HepG2 (cell line): ENCODE measurements around the gene RHD. TPM values are rescaled to one million over a fixed set of nuclear protein-coding genes. Genes with fewer than 3 reads are reported as not detected.

Experiments used
- HDAC1 ChIP-seq: sonication (generic); formaldehyde crosslinking; IDR thresholded peaks from 2 replicates; pipeline ENCODE4 v1.5.1; 2020; ENCODE audit warnings: mild to moderate bottlenecking, missing genetic modification reagents
- HMGA1 ChIP-seq: sonication (generic); formaldehyde crosslinking; conservative IDR thresholded peaks from 2 replicates; pipeline ENCODE4 v1.4.0; 2020; ENCODE audit warnings: missing genetic modification reagents
- NAIF1 ChIP-seq: sonication (generic); formaldehyde crosslinking; IDR thresholded peaks from 2 replicates; pipeline ENCODE4 v1.5.0; 2020; ENCODE audit warnings: mild to moderate bottlenecking, missing genetic modification reagents, borderline replicate concordance
- NCOA2 ChIP-seq: sonication (generic); formaldehyde crosslinking; IDR thresholded peaks from 2 replicates; pipeline ENCODE4 v1.8.0; 2022; ENCODE audit warnings: inconsistent platforms
- NONO ChIP-seq, 2 experiments: fragments of 450-650 bp in 1 of 2; sonication (generic) in 1 of 2; formaldehyde crosslinking in 1 of 2; IDR thresholded peaks in 1 of 2; conservative IDR thresholded peaks in 1 of 2; 2 replicates each; pipeline versions ENCODE4 v1.6.1 to v1.8.0; 2017 to 2022; ENCODE audit warnings: mild to moderate bottlenecking in 1 of 2, missing genetic modification reagents in 1 of 2, moderate library complexity in 1 of 2
- RCOR2 ChIP-seq: IDR thresholded peaks from 2 replicates; pipeline ENCODE4 v1.6.1; 2016; ENCODE audit warnings: missing biosample characterization, missing genetic modification reagents
- SALL1 ChIP-seq: sonication (generic); formaldehyde crosslinking; IDR thresholded peaks from 2 replicates; pipeline ENCODE4 v1.8.0; 2022; ENCODE audit warnings: mild to moderate bottlenecking, missing genetic modification reagents
- TCF12 ChIP-seq, 2 experiments: fragments of 450-650 bp in 1 of 2; sonication (generic) in 1 of 2; formaldehyde crosslinking in 1 of 2; IDR thresholded peaks; 2 replicates each; pipeline versions ENCODE4 v1.6.1 to v1.8.0; 2017 to 2022; ENCODE audit warnings: antibody characterized with exemption in 1 of 2, mild to moderate bottlenecking in 1 of 2, missing genetic modification reagents in 1 of 2, moderate library complexity in 1 of 2
- YY1 ChIP-seq: IDR thresholded peaks from 2 replicates; pipeline ENCODE4 v1.6.1; 2011; ENCODE audit warnings: low read length, low read depth, moderate library complexity, mild to moderate bottlenecking; ENCODE audit not compliant: insufficient read depth, insufficient replicate concordance
- ZNF430 ChIP-seq: sonication (generic); formaldehyde crosslinking; IDR thresholded peaks from 2 replicates; pipeline ENCODE4 v1.9.0; 2021; ENCODE audit warnings: mild to moderate bottlenecking, missing genetic modification reagents
- ZNF567 ChIP-seq: sonication (generic); formaldehyde crosslinking; IDR thresholded peaks from 2 replicates; pipeline ENCODE4 v1.8.1; 2023; ENCODE audit warnings: mild to moderate bottlenecking, missing genetic modification reagents, borderline replicate concordance
- ZNF776 ChIP-seq: sonication (generic); formaldehyde crosslinking; IDR thresholded peaks from 2 replicates; pipeline ENCODE4 v1.4.0; 2020; ENCODE audit warnings: mild to moderate bottlenecking, missing genetic modification reagents
- ZNF83 ChIP-seq: sonication (generic); formaldehyde crosslinking; IDR thresholded peaks from 2 replicates; pipeline ENCODE4 v1.4.0; 2020; ENCODE audit warnings: missing genetic modification reagents, mild to moderate bottlenecking, borderline replicate concordance
- polyA plus RNA-seq, 8 experiments: library from polyadenylated mRNA; depleted of rRNA in 3 of 8; stranded (reverse) in 7 of 8; unstranded in 1 of 8; fragments of >200 nt; fragmentation: Illumina TruSeq in 4 of 8; extraction: Trizol in 4 of 8; gene quantifications; 2 replicates each; pipeline versions ENCODE4 v1.2.1 to v1.2.3, GENCODE V29; 2011 to 2016; ENCODE audit warnings: low read depth in 4 of 8, missing spikeins in 1 of 8, mixed read lengths in 1 of 8; ENCODE audit not compliant: insufficient read depth in 1 of 8
- total RNA-seq, 5 experiments: library from RNA; depleted of rRNA; stranded (reverse); fragments of >200 nt; fragmentation: Illumina TruSeq; extraction: Trizol; gene quantifications; 2 replicates each; pipeline ENCODE4 v1.2.3, GENCODE V29; 2016; ENCODE audit warnings: low read depth in 1 of 5
- TF ChIP-seq, protein P1 (sequence below): sonication (generic); formaldehyde crosslinking; IDR thresholded peaks from 2 replicates; pipeline ENCODE4 v1.4.0; 2020; ENCODE audit warnings: low read depth, mild to moderate bottlenecking, missing genetic modification reagents
- TF ChIP-seq, protein P2 (sequence below): sonication (generic); formaldehyde crosslinking; IDR thresholded peaks from 2 replicates; pipeline ENCODE4 v1.8.0; 2022; ENCODE audit warnings: missing genetic modification reagents, mild to moderate bottlenecking, borderline replicate concordance
- TF ChIP-seq, protein P3 (sequence below): IDR thresholded peaks from 2 replicates; pipeline ENCODE4 v1.6.1; 2016; ENCODE audit warnings: low read depth, control low read depth
- TF ChIP-seq, protein P4 (sequence below): sonication (generic); formaldehyde crosslinking; IDR thresholded peaks from 2 replicates; pipeline ENCODE4 v1.4.0; 2020; ENCODE audit warnings: missing genetic modification reagents, borderline replicate concordance
- TF ChIP-seq, protein P5 (sequence below): IDR thresholded peaks from 2 replicates; pipeline ENCODE4 v1.6.1; 2016; ENCODE audit warnings: mild to moderate bottlenecking, missing biosample characterization, missing genetic modification reagents

RHD gene
- total and polyA plus RNA-seq, 2 of the 13 experiments (the other 11 are each of a cell fraction or from before 2014, with no cell fraction given) = not detected

DNA sequence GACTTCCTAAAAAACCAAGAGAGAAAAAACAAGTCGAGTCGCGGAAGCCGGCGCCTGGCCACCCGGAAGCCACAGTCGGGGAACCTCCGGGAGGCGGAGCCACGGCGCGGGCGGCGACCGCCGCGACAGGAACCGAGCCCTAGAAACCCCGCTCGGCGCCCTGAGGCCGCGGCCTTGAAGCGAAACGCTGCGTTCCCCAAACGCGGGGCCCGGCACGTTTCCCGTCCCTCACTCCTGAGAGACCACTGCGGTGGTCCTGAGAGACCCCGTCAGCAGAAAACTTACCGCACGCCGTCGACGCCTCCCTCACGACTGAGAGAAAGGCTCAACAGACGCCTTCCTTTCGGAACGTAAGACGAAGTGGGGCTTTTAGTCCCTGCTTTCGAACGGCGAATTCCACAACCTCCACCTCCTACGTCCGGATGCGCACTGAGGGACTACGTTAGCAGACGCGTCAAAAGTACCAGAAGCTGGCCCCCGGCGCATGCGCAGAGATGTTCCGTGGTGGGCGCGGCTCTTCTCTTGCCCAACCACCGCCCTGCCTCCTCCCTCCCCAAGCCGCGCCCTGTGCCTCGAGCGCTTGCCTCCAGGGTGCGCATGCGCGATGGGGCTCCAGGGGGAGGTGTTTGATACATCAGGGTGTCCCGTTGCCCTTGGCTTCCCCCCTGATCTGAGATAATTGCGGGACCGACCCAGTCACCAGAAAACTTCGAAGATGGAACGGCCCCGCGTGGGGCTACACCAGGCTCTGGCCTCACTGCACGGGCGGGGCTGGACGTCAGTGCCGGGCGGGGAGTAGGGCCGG, 25.1 kb upstream of the RHD start, which contains the start of gene RSRP1 (continued):
- TF ChIP-seq NAIF1 (CRISPR knock-in tag) (peak; percentile 74; the same call in 1 of the 2 replicates), HMGA1 (CRISPR knock-in tag) (no peak), RCOR2 (peak; percentile 16; the same call in 1 of the 2 replicates), HDAC1 (CRISPR knock-in tag) (peak; percentile 82), ZNF776 (CRISPR knock-in tag) (peak; percentile 77), ZNF83 (no peak), ZNF430 (CRISPR knock-in tag) (peak; percentile 79; the same call in 1 of the 2 replicates), TCF12 (IDR thresholded peaks at IDR 0.05) (no peak), TCF12 (CRISPR knock-in tag; IDR thresholded peaks at IDR 0.05) (no peak), SALL1 (CRISPR knock-in tag) (peak; percentile 78), ZNF567 (CRISPR knock-in tag) (peak; percentile 65; the same call in 1 of the 2 replicates), NONO (IDR thresholded peaks at IDR 0.05) (no peak), NONO (CRISPR knock-in tag; conservative IDR thresholded peaks at IDR 0.05) (peak; percentile 61), YY1 (no peak), NCOA2 (CRISPR knock-in tag) (peak; percentile 31; the same call in 1 of the 2 replicates)
- TF ChIP-seq, protein P1, sequence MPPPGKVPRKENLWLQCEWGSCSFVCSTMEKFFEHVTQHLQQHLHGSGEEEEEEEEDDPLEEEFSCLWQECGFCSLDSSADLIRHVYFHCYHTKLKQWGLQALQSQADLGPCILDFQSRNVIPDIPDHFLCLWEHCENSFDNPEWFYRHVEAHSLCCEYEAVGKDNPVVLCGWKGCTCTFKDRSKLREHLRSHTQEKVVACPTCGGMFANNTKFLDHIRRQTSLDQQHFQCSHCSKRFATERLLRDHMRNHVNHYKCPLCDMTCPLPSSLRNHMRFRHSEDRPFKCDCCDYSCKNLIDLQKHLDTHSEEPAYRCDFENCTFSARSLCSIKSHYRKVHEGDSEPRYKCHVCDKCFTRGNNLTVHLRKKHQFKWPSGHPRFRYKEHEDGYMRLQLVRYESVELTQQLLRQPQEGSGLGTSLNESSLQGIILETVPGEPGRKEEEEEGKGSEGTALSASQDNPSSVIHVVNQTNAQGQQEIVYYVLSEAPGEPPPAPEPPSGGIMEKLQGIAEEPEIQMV (CRISPR knock-in tag) = no peak
- TF ChIP-seq, protein P2, sequence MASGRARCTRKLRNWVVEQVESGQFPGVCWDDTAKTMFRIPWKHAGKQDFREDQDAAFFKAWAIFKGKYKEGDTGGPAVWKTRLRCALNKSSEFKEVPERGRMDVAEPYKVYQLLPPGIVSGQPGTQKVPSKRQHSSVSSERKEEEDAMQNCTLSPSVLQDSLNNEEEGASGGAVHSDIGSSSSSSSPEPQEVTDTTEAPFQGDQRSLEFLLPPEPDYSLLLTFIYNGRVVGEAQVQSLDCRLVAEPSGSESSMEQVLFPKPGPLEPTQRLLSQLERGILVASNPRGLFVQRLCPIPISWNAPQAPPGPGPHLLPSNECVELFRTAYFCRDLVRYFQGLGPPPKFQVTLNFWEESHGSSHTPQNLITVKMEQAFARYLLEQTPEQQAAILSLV (CRISPR knock-in tag) = peak; percentile 88; the same call in 1 of the 2 replicates
- TF ChIP-seq, protein P3, sequence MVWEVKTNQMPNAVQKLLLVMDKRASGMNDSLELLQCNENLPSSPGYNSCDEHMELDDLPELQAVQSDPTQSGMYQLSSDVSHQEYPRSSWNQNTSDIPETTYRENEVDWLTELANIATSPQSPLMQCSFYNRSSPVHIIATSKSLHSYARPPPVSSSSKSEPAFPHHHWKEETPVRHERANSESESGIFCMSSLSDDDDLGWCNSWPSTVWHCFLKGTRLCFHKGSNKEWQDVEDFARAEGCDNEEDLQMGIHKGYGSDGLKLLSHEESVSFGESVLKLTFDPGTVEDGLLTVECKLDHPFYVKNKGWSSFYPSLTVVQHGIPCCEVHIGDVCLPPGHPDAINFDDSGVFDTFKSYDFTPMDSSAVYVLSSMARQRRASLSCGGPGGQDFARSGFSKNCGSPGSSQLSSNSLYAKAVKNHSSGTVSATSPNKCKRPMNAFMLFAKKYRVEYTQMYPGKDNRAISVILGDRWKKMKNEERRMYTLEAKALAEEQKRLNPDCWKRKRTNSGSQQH (CRISPR knock-in tag) = peak; percentile 89; the same call in 1 of the 2 replicates
- TF ChIP-seq, protein P4, sequence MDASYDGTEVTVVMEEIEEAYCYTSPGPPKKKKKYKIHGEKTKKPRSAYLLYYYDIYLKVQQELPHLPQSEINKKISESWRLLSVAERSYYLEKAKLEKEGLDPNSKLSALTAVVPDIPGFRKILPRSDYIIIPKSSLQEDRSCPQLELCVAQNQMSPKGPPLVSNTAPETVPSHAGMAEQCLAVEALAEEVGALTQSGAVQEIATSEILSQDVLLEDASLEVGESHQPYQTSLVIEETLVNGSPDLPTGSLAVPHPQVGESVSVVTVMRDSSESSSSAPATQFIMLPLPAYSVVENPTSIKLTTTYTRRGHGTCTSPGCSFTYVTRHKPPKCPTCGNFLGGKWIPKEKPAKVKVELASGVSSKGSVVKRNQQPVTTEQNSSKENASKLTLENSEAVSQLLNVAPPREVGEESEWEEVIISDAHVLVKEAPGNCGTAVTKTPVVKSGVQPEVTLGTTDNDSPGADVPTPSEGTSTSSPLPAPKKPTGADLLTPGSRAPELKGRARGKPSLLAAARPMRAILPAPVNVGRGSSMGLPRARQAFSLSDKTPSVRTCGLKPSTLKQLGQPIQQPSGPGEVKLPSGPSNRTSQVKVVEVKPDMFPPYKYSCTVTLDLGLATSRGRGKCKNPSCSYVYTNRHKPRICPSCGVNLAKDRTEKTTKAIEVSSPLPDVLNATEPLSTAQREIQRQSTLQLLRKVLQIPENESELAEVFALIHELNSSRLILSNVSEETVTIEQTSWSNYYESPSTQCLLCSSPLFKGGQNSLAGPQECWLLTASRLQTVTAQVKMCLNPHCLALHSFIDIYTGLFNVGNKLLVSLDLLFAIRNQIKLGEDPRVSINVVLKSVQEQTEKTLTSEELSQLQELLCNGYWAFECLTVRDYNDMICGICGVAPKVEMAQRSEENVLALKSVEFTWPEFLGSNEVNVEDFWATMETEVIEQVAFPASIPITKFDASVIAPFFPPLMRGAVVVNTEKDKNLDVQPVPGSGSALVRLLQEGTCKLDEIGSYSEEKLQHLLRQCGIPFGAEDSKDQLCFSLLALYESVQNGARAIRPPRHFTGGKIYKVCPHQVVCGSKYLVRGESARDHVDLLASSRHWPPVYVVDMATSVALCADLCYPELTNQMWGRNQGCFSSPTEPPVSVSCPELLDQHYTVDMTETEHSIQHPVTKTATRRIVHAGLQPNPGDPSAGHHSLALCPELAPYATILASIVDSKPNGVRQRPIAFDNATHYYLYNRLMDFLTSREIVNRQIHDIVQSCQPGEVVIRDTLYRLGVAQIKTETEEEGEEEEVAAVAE (CRISPR knock-in tag) = peak; percentile 87
- TF ChIP-seq, protein P5, sequence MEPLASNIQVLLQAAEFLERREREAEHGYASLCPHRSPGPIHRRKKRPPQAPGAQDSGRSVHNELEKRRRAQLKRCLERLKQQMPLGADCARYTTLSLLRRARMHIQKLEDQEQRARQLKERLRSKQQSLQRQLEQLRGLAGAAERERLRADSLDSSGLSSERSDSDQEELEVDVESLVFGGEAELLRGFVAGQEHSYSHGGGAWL (CRISPR knock-in tag) = peak; percentile 83; the same call in 1 of the 2 replicates
